Small intestine (tissue), 7 donors: ENCODE measurements around the gene CYP21A2. TPM values are rescaled to one million over a fixed set of nuclear protein-coding genes. Genes with fewer than 3 reads are reported as not detected.
"Not testable (repeated sequence)": the region's sequence is repeated elsewhere in the genome, so short reads cannot be mapped to it uniquely, and the experiment has no call there.

Experiments
- DNase-seq, 2 donors: peaks; one replicate each; pipeline versions ENCODE4 v3.0.0 to v3.0.0-alpha.2; 2013
- FAIRE-seq: peaks from 2 replicates; lab custom pipeline; 2012; peaks lifted over from hg19 to GRCh38; lab: Jason Lieb, UNC
- H3K27ac ChIP-seq, 3 donors: one replicate each; pipeline ENCODE4 v1.5.1; 2013; ENCODE audit warnings: low read length in 2 of 3, mild to moderate bottlenecking in 2 of 3, control low read depth in 1 of 3, inconsistent platforms in 1 of 3, low read depth in 1 of 3, moderate library complexity in 1 of 3
- H3K27me3 ChIP-seq, 3 donors: one replicate each; pipeline ENCODE4 v1.6.1; 2013; ENCODE audit warnings: low read length in 3 of 3, inconsistent platforms in 1 of 3; ENCODE audit not compliant: control insufficient read depth in 3 of 3, insufficient read depth in 3 of 3
- H3K36me3 ChIP-seq, 3 donors: one replicate each; pipeline ENCODE4 v1.6.1; 2013; ENCODE audit warnings: low read length in 3 of 3, inconsistent platforms in 1 of 3, low read depth in 1 of 3, mild to moderate bottlenecking in 1 of 3, moderate library complexity in 1 of 3; ENCODE audit not compliant: control insufficient read depth in 3 of 3, insufficient read depth in 2 of 3
- H3K4me1 ChIP-seq, 3 donors: one replicate each; pipeline ENCODE4 v1.6.1; 2013; ENCODE audit warnings: low read length in 2 of 3, inconsistent platforms in 1 of 3, low read depth in 1 of 3, mild to moderate bottlenecking in 1 of 3, moderate library complexity in 1 of 3; ENCODE audit not compliant: control insufficient read depth in 3 of 3, insufficient read depth in 2 of 3
- H3K4me3 ChIP-seq, 3 donors: one replicate each; pipeline ENCODE4 v1.5.1; 2013; ENCODE audit warnings: low read length in 3 of 3, control low read depth in 1 of 3, inconsistent platforms in 1 of 3, low read depth in 1 of 3, mild to moderate bottlenecking in 1 of 3, moderate library complexity in 1 of 3
- H3K9me3 ChIP-seq, 2 donors: one replicate each; pipeline ENCODE4 v1.6.1; 2013; ENCODE audit warnings: low read depth in 1 of 2, low read length in 1 of 2; ENCODE audit not compliant: control insufficient read depth in 2 of 2, insufficient read depth in 1 of 2
- WGBS, 3 donors: extraction: QIAGEN DNeasy Blood & Tissue Kit; methylation state at CpG; one replicate each; pipeline ENCODE4 v1.1.7; 2013; 5-methylcytosine and 5-hydroxymethylcytosine counted together
- polyA plus RNA-seq, 4 donors: library from polyadenylated mRNA; stranded (reverse) in 3 of 4; unstranded in 1 of 4; fragments of 200-250 nt in 3 of 4; fragments of 120-200 nt in 1 of 4; gene quantifications; one replicate each; pipeline versions ENCODE4 v1.2.1 to v1.2.3, GENCODE V29; 2013
- donor health status: healthy with polysubstance abuse.
- donor health status: control.
- donor health status: control.
- donor health status: Bipolar disorder and iron deficiency.
- donor health status: healthy.

The CYP21A2 gene
- polyA plus RNA-seq, 4 donors, result 0.18 to 3.4 (median 0.98) TPM

- not testable (repeated sequence) for DNase-seq, H3K36me3 ChIP-seq, H3K27me3 ChIP-seq, H3K4me1 ChIP-seq, H3K9me3 ChIP-seq, H3K27ac ChIP-seq, FAIRE-seq, H3K4me3 ChIP-seq
- 82 to 85% (median 84%) methylated on average over 19 to 20 of the region's 20 CpGs for WGBS, 3 donors
These were observed 14.4 kb downstream of the CYP21A2 start for GRCh38 chr6:32052626-32053025.

- H3K4me3 ChIP-seq, DNase-seq, H3K27me3 ChIP-seq, H3K9me3 ChIP-seq, H3K36me3 ChIP-seq, H3K4me1 ChIP-seq, H3K27ac ChIP-seq, FAIRE-seq: not testable (repeated sequence)
- 87 to 91% (median 89%) methylated on average over 13 of the region's 13 CpGs for WGBS, 3 donors
These were observed 15.1 kb downstream of the CYP21A2 start for GRCh38 chr6:32053314-32053713.

DNA sequence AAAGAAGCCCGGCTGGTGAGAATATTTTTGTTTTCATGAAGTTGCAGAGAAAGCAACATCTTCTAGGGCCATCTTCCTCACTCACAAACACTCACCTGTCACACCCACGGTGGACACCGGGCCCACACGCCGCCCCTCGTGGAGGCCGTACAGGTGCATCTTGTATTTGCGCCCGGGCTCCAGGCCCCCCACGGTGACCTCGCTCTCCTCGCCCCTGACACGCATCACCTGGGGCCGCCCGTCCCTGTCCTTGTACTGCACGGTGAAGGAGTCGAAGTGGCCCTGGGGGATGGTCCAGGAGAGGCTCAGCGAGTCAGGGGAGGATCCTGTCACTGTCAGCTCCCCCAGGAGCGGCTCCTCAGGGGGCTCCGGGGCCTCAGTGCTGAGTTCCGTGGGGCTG is 17.5 kb downstream of the CYP21A2 start:
- H3K4me1 ChIP-seq, H3K4me3 ChIP-seq, H3K27ac ChIP-seq, FAIRE-seq, H3K9me3 ChIP-seq, H3K27me3 ChIP-seq, DNase-seq: not testable (repeated sequence)
- WGBS, 3 donors, result 88 to 94% (median 94%) methylated on average over 19 to 21 of the region's 21 CpGs
- peaks cover 0 to 10% (median 0%) of the 10 kb centered on the region in 3 donors for H3K36me3 ChIP-seq

GRCh38 chr6:32056254-32056653 is 18.0 kb downstream of the CYP21A2 start:
- H3K4me1 ChIP-seq, result no peaks in the 10 kb centered on the region
- WGBS, 3 donors, result 89 to 90% (median 89%) methylated on average over 7 of the region's 7 CpGs
- no peak for FAIRE-seq

DNA sequence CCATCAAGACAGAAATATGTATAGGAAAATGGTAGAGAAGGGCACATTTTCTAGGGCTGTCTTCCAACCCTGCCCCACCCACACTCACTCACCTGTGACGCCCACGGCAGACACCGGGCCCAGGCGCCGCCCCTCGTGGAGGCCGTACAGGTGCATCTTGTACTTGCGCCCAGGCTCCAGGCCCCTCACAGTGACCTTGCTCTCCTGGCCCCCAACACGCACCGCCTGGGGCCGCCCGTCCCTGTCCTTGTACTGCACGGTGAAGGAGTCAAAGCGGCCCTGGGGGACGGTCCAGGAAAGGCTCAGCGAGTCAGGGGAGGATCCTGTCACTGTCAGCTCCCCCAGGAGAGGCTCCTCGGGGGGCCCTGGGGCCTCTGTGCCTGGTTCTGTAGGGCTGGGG is 19.8 kb downstream of the CYP21A2 start:
- Histone ChIP-seq H3K36me3 (peaks cover 0 to 20% (median 0%) of the 10 kb centered on the region in 3 donors), H3K4me3 (no peak overlapping the region), H3K27ac (no peak overlapping the region), H3K9me3 (no peaks in the 10 kb centered on the region), H3K27me3 (no peaks in the 10 kb centered on the region), H3K4me1 (no peaks in the 10 kb centered on the region)
- DNase-seq (no peak), FAIRE-seq (no peak)
- 81 to 89% (median 84%) methylated on average over 17 of the region's 17 CpGs for WGBS, 3 donors

More at GRCh38 chr6:32056254-32056653, 18.0 kb downstream of the CYP21A2 start:
- DNase-seq, result no peak
- Histone ChIP-seq H3K27ac (no peak overlapping the region), H3K27me3 (no peaks in the 10 kb centered on the region), H3K36me3 (peaks cover 0 to 12% (median 0%) of the 10 kb centered on the region in 3 donors), H3K4me3 (no peak overlapping the region), H3K9me3 (no peaks in the 10 kb centered on the region)

GRCh38 chr6:32058511-32058963 is 20.3 kb downstream of the CYP21A2 start:
- no peak for FAIRE-seq
- DNase-seq, result no peak
- 79 to 87% (median 82%) methylated on average over 11 of the region's 11 CpGs for WGBS, 3 donors

GRCh38 chr6:32060966-32061655 is 22.9 kb downstream of the CYP21A2 start:
- Histone ChIP-seq H3K9me3 (no peaks in the 10 kb centered on the region), H3K36me3 (peaks cover 0 to 23% (median 0%) of the 10 kb centered on the region in 3 donors), H3K27me3 (no peaks in the 10 kb centered on the region), H3K4me3 (no peak overlapping the region), H3K4me1 (no peaks in the 10 kb centered on the region), H3K27ac (no peak overlapping the region)
- DNase-seq, result no peak
- 88 to 92% (median 89%) methylated on average over 16 to 28 of the region's 28 CpGs for WGBS, 3 donors
- no peak for FAIRE-seq

More at GRCh38 chr6:32058511-32058963, 20.3 kb downstream of the CYP21A2 start:
- no peaks in the 10 kb centered on the region for H3K4me1 ChIP-seq
- no peak overlapping the region for H3K27ac ChIP-seq
- H3K9me3 ChIP-seq, result no peaks in the 10 kb centered on the region
- H3K36me3 ChIP-seq, result peaks cover 0 to 20% (median 0%) of the 10 kb centered on the region in 3 donors
- no peaks in the 10 kb centered on the region for H3K27me3 ChIP-seq
- no peak overlapping the region for H3K4me3 ChIP-seq

DNA sequence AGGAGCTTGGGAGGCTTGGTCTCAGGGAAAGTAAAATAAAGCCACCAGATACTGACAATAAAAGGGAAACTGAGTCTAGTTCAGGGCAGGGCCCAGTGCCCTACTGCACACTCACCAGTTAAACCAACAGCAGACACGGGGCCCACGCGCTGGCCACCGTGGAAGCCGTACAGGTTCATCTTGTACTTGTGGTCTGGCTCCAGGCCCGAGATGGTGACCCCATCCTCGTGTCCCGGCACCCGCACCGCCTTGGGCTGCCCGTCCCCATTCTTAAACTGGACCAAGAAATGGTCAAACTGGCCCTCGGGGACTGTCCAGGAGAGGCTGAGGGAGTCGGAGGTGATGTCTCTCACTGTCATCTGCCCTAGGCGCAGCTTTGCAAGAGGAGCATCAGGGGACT is 26.5 kb downstream of the CYP21A2 start:
- Histone ChIP-seq H3K27ac (no peak overlapping the region), H3K36me3 (peaks cover 0 to 33% (median 3%) of the 10 kb centered on the region in 3 donors), H3K4me1 (no peaks in the 10 kb centered on the region), H3K9me3 (no peaks in the 10 kb centered on the region), H3K27me3 (no peaks in the 10 kb centered on the region), H3K4me3 (no peak overlapping the region)
- DNase-seq (no peak), FAIRE-seq (no peak)
- 92 to 94% (median 94%) methylated on average over 14 of the region's 14 CpGs for WGBS, 3 donors
